HG02970 (cell line): Measurements from ENCODE around the gene GDPD5.

ENCODE experiments used
- ATAC-seq: cut with Tn5 transposase; IDR thresholded peaks from one replicate; pipeline ENCODE4 v1.9.1; 2021; ENCODE audit warnings: mild to moderate bottlenecking, moderate library complexity, moderate number of reproducible peaks; ENCODE audit not compliant: unreplicated experiment, low FRiP score

The GDPD5 gene

GRCh38 chr11:75406338-75406777 is 119.4 kb downstream of the GDPD5 start:
- ATAC-seq: no peak

GRCh38 chr11:75403983-75404658 is 121.6 kb downstream of the GDPD5 start:
- no peak for ATAC-seq

- no peak for ATAC-seq
Measured at GRCh38 chr11:75403037-75403436, 122.7 kb downstream of the GDPD5 start.

GRCh38 chr11:75402002-75402773 is 123.6 kb downstream of the GDPD5 start:
- ATAC-seq: no peak

GRCh38 chr11:75400146-75400865 is 125.4 kb downstream of the GDPD5 start:
- ATAC-seq: no peak

- peak; percentile 82 for ATAC-seq
Measured at GRCh38 chr11:75399344-75400145, 126.2 kb downstream of the GDPD5 start, which contains the start of gene RPS3. Gene RPS3, plus strand, starts transcription at chr11:75399518. Its CDS starts 30 bp downstream, at chr11:75399548.

GRCh38 chr11:75398906-75399305 is 126.8 kb downstream of the GDPD5 start:
- ATAC-seq: no peak

- ATAC-seq: no peak
Measured at GRCh38 chr11:75394085-75394840, 131.5 kb downstream of the GDPD5 start.

GRCh38 chr11:75389925-75390324 is 135.8 kb downstream of the GDPD5 start:
- no peak for ATAC-seq

GRCh38 chr11:75389276-75389605 is 136.5 kb downstream of the GDPD5 start:
- ATAC-seq: no peak

- no peak for ATAC-seq
Measured at GRCh38 chr11:75388386-75389275, 137.1 kb downstream of the GDPD5 start.

- ATAC-seq: no peak
Measured at GRCh38 chr11:75387736-75388294, 137.9 kb downstream of the GDPD5 start.

- ATAC-seq: no peak
Measured at GRCh38 chr11:75386942-75387630, 138.7 kb downstream of the GDPD5 start.
